NCI-H446 treated with DMSO at 0.1 percent for 48 hours (cell line): ENCODE measurements around the gene HIBCH.

ENCODE experiments used
- DNase-seq: peaks from one replicate; lab custom pipeline; 2025; lab: John Stamatoyannopoulos, UW

HIBCH gene

DNA sequence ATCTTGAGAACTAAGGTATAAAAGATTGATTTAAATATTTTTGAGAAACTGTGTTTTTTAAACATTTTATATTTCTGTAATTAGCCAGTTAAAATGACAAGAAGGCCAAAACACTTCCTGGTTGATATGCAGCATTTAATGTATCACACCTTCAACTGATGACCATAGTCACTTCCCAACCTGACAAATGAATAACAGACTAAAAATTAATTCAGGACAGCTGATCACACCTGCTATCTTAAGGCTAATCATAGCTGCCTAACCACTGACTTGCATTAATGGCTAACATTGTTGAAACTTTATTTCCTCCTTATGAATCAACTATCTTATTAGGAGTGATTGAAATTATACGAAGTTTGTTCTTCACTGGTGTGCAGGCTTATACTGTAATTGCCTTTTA, 131.3 kb downstream of the HIBCH start:
- DNase-seq, result no peak

GRCh38 chr2:190186238-190186637, 133.4 kb downstream of the HIBCH start:
- DNase-seq, result no peak

DNA sequence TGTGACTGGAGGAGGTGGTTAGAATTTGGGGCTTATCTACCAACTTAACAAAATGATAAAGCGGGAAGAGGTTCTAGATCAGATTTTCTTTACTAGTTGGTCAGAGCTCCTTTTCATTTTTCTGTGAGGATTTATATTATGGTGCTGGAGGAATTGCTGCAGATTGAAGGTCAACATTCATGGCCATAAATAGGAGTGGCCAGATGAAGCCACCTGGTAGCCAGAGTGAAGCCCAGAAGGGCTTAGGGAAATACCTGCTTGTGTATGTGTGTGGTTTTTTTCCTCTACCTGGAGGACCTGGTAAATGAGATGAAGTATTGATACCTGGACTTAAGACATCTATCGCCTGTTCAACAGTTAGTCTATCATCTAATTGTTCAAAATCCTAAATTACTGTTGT, 134.2 kb downstream of the HIBCH start:
- DNase-seq, result no peak

DNA sequence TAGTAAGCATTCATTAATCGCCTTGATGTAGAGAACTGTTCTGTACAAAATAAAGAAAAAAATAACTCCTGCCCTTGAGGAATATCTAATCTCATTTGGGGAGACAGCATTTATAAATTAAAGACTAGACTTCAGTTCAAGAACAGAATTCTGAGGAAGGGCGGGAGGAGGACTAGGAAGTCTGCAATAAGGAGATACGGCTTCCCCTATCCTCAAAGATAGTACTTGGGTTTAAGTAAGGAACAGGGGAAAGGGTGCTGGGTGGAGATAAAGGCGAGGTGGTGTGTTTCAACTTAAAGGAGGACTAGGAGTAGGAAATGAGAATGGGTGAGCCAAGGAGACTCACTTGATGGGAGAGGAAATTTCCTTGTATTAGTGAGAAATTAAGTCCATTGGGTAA, 135.2 kb downstream of the HIBCH start:
- DNase-seq, result no peak

DNA sequence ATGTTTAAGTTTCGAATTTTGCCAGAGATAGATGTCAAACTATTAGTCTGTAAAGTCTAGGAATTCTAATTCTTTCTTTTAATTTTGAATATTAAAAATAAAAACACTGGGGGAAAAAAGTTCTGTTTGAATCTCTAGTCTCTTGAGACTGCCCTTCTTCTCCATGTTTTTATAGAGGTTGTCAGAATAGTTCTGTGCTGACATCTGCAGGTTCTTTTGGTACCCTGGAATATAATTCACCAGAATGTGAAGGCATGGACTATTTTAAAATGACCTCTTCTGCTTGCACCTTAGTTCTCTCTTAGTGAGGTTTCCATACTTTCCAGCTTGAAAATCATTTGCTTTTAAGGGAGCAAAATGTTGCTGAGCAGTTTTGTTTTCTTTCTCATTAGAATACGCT, 136.1 kb downstream of the HIBCH start:
- no peak for DNase-seq

DNA sequence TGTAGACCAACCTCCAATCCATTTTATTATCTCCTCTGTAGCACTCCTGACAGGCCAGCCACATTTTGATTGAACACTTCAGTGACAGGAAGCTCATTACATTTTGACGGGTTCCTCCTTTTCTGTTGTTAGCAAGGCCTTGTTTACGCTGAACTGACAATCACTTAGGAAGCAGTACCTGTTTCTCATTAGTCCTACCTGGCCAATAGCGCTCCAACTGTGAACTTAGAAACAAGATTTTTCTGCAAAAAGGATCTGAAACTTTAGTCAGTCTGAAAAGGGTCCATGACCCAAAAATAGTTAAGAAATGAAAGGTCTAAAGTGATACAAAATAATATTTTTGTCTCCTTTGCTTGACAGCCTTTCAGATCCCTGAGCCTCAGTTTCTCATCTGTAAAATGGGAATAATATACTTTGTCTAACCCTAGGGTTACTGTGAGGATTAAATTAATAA, 137.5 kb downstream of the HIBCH start:
- DNase-seq, result no peak

- DNase-seq, result no peak
Observed at GRCh38 chr2:190181123-190181669, 138.4 kb downstream of the HIBCH start.

- no peak for DNase-seq
Observed at GRCh38 chr2:190180313-190181122, 139.1 kb downstream of the HIBCH start.

GRCh38 chr2:190179754-190180312, 139.8 kb downstream of the HIBCH start:
- DNase-seq, result no peak

- no peak for DNase-seq
Observed at GRCh38 chr2:190178066-190178722, 141.4 kb downstream of the HIBCH start.

GRCh38 chr2:190177249-190178040, 142.2 kb downstream of the HIBCH start:
- DNase-seq, result no peak

- DNase-seq, result no peak
Observed at GRCh38 chr2:190173392-190173791, 146.2 kb downstream of the HIBCH start.

- DNase-seq, result no peak
Observed at GRCh38 chr2:190170673-190171072, 149.0 kb downstream of the HIBCH start.

DNA sequence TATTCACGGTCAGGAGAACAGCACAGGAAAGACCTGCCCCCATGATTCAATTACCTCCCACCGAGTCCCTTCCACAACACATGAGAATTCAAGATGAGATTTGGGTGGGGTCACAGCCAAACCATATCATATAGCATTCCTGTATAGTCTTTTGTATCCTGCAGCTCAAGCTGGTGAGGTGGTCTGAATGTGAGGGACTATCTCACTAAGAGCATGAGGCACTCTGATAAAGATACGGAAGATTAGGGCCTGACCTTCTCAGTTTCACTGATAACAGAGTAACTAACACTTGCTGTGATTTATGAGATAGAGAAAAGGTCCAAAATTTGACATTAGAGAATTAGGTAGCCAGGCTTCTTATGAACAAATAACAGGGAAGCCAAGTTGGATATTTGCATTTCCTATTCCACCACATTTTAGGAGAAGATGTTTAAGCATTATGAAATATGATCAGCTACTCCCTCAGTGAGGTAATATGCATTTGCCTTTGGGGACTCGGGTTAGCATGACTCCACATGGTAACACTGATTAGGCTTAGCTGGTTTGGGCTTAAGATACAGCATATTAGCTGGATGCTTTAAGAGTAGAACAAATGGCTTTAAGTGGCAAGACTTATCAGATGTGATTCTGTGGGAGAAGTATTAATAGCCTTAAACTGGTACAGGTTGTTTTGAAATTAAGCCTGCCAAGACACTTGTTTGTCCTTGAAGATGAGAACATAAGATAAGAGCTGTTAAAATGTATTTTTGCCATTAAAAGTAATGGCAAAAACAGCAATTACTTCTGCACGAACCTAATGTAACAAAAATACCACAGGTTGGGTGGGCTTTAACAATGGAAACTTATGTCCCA, 150.2 kb downstream of the HIBCH start:
- DNase-seq, result no peak

GRCh38 chr2:190167702-190168101, 151.9 kb downstream of the HIBCH start:
- no peak for DNase-seq

DNA sequence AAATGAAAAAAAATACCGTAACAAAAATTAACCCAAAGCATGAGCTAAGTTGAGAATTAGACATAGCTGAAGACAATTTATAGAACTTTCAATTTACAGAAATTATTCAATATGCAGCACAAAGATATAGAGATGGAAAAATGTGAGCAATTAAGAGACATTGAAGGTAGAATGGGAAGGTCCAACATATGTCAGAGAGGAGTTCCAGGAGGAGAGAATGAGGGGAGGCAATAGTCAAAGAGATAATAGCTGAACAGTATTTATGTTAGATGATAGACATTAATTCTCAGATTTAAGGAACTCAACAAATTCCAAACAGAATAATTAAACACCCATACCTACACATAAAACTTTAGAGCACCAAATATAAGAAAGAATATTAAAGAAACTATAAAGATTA, 154.1 kb downstream of the HIBCH start:
- no peak for DNase-seq

DNA sequence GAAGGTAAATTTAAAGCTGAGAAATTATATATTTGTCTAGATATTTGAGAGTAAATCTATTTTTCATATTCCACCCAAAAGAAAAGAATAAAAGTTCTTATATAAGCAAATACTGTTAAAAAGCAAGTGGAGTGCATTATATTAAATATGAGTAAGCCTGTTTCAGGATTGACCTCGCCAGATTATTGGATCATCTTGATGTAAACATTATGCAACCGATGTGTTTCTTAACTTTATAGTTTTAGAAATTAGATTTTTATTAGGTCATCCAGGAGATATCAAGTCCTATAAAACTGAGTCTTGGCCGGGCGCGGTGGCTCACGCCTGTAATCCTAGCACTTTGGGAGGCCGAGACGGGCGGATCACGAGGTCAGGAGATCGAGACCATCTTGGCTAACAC, 156.8 kb downstream of the HIBCH start:
- DNase-seq, result no peak

GRCh38 chr2:190159453-190159852, 160.2 kb downstream of the HIBCH start:
- no peak for DNase-seq

- no peak for DNase-seq
Observed at GRCh38 chr2:190158798-190159434, 160.7 kb downstream of the HIBCH start.
